ENCODE data around the gene SEC16A. TPM values are rescaled to one million over a fixed set of nuclear protein-coding genes. Genes with fewer than 3 reads are reported as not detected.

Gene SEC16A
- total RNA-seq, 1 donor: 38.4 TPM

- Histone ChIP-seq H2AFZ (ENCODE audit: low read length) (no peak overlapping the region), H3K4me3 (ENCODE audit: insufficient read depth, low read length) (no peak overlapping the region), H4K20me1 (ENCODE audit: insufficient read depth, low read length) (peaks cover 21% of the 10 kb centered on the region), H3K9me3 (ENCODE audit: low read depth, low read length) (no peaks in the 10 kb centered on the region), H3K27ac (ENCODE audit: low read depth, low read length) (no peak overlapping the region), H3K4me1 (ENCODE audit: insufficient read depth, low read length) (no peaks in the 10 kb centered on the region), H3K36me3 (ENCODE audit: insufficient read depth, low read length) (no peaks in the 10 kb centered on the region), H3K4me2 (ENCODE audit: insufficient read depth, low read length) (no peak overlapping the region), H3K79me2 (ENCODE audit: insufficient read depth, low read length) (peaks cover 14% of the 10 kb centered on the region), H3K27me3 (ENCODE audit: insufficient read depth, low read length) (no peaks in the 10 kb centered on the region)
- DNase-seq (ENCODE audit: insufficient read length, low spot score, missing footprints): no peak
- TF ChIP-seq CTCF (IDR thresholded peaks at IDR 0.05; ENCODE audit: extremely low read depth, low read depth, low read length): no peak
These were observed 42.4 kb upstream of the SEC16A start for GRCh38 chr9:136525207-136525606.

- H3K4me3 ChIP-seq (ENCODE audit: insufficient read depth, low read length): no peak overlapping the region
- peaks cover 13% of the 10 kb centered on the region for H4K20me1 ChIP-seq (ENCODE audit: insufficient read depth, low read length)
- H3K36me3 ChIP-seq (ENCODE audit: insufficient read depth, low read length): peaks cover 11% of the 10 kb centered on the region
- no peak for TF ChIP-seq CTCF (IDR thresholded peaks at IDR 0.05; ENCODE audit: extremely low read depth, low read depth, low read length)
- no peaks in the 10 kb centered on the region for H3K9me3 ChIP-seq (ENCODE audit: low read depth, low read length)
- DNase-seq (ENCODE audit: insufficient read length, low spot score, missing footprints): no peak
- peaks cover 4% of the 10 kb centered on the region for H3K79me2 ChIP-seq (ENCODE audit: insufficient read depth, low read length)
- H3K27me3 ChIP-seq (ENCODE audit: insufficient read depth, low read length): no peaks in the 10 kb centered on the region
- H3K4me2 ChIP-seq (ENCODE audit: insufficient read depth, low read length): no peak overlapping the region
- H3K27ac ChIP-seq (ENCODE audit: low read depth, low read length): no peak overlapping the region
- H2AFZ ChIP-seq (ENCODE audit: low read length): no peak overlapping the region
- H3K4me1 ChIP-seq (ENCODE audit: insufficient read depth, low read length): no peaks in the 10 kb centered on the region
These were observed 39.7 kb upstream of the SEC16A start for GRCh38 chr9:136522314-136523237.

- no peak overlapping the region for H2AFZ ChIP-seq (ENCODE audit: low read length)
- no peaks in the 10 kb centered on the region for H3K9me3 ChIP-seq (ENCODE audit: low read depth, low read length)
- no peaks in the 10 kb centered on the region for H3K4me1 ChIP-seq (ENCODE audit: insufficient read depth, low read length)
- peaks cover 5% of the 10 kb centered on the region for H4K20me1 ChIP-seq (ENCODE audit: insufficient read depth, low read length)
- H3K4me2 ChIP-seq (ENCODE audit: insufficient read depth, low read length): no peak overlapping the region
- H3K4me3 ChIP-seq (ENCODE audit: insufficient read depth, low read length): no peak overlapping the region
- no peak for TF ChIP-seq CTCF (IDR thresholded peaks at IDR 0.05; ENCODE audit: extremely low read depth, low read depth, low read length)
- peaks cover 11% of the 10 kb centered on the region for H3K36me3 ChIP-seq (ENCODE audit: insufficient read depth, low read length)
- H3K27me3 ChIP-seq (ENCODE audit: insufficient read depth, low read length): no peaks in the 10 kb centered on the region
- peaks cover 2% of the 10 kb centered on the region for H3K79me2 ChIP-seq (ENCODE audit: insufficient read depth, low read length)
- DNase-seq (ENCODE audit: insufficient read length, low spot score, missing footprints): no peak
- H3K27ac ChIP-seq (ENCODE audit: low read depth, low read length): no peak overlapping the region
These were observed 38.7 kb upstream of the SEC16A start for GRCh38 chr9:136521537-136521936.

- Histone ChIP-seq H3K4me2 (ENCODE audit: insufficient read depth, low read length) (no peak overlapping the region), H3K4me3 (ENCODE audit: insufficient read depth, low read length) (no peak overlapping the region), H2AFZ (ENCODE audit: low read length) (no peak overlapping the region), H3K79me2 (ENCODE audit: insufficient read depth, low read length) (peaks cover 2% of the 10 kb centered on the region), H3K27ac (ENCODE audit: low read depth, low read length) (no peak overlapping the region), H3K36me3 (ENCODE audit: insufficient read depth, low read length) (peaks cover 11% of the 10 kb centered on the region), H4K20me1 (ENCODE audit: insufficient read depth, low read length) (peaks cover 4% of the 10 kb centered on the region), H3K4me1 (ENCODE audit: insufficient read depth, low read length) (no peaks in the 10 kb centered on the region), H3K9me3 (ENCODE audit: low read depth, low read length) (no peaks in the 10 kb centered on the region), H3K27me3 (ENCODE audit: insufficient read depth, low read length) (no peaks in the 10 kb centered on the region)
- DNase-seq (ENCODE audit: insufficient read length, low spot score, missing footprints): no peak
- TF ChIP-seq CTCF (IDR thresholded peaks at IDR 0.05; ENCODE audit: extremely low read depth, low read depth, low read length): no peak
These were observed 37.3 kb upstream of the SEC16A start for GRCh38 chr9:136520053-136520540.

Data from osteoblast (primary cell).